Stomach (tissue), 9 donors: ENCODE results near the gene IFIT3. TPM values are rescaled to one million over a fixed set of nuclear protein-coding genes. Genes with fewer than 3 reads are reported as not detected.

Source experiments
- DNase-seq, 2 donors: peaks; one replicate each; pipeline versions ENCODE4 v3.0.0 to v3.0.0-alpha.2; 2013 to 2019
- H3K27ac ChIP-seq, 5 donors: fragments of 200-600 bp in 4 of 5; sonication (generic) in 4 of 5; one replicate each; pipeline ENCODE4 v1.5.1; 2013 to 2019; ENCODE audit warnings: mild to moderate bottlenecking in 1 of 5, moderate library complexity in 1 of 5
- H3K27me3 ChIP-seq, 3 donors: fragments of 200-600 bp; sonication (generic); one replicate each; pipeline ENCODE4 v1.5.1; 2017 to 2019; ENCODE audit warnings: mixed run types in 1 of 3
- H3K36me3 ChIP-seq, 4 donors: fragments of 200-600 bp; sonication (generic); 1 replicate in 3 of 4; 2 replicates in 1 of 4; pipeline ENCODE4 v1.5.1; 2016 to 2019
- H3K4me1 ChIP-seq, 4 donors: fragments of 200-600 bp; sonication (generic); one replicate each; pipeline ENCODE4 v1.5.1; 2016 to 2019
- H3K4me3 ChIP-seq, 4 donors: fragments of 200-600 bp; sonication (generic) in 3 of 4; one replicate each; pipeline ENCODE4 v1.5.1; 2016 to 2019; ENCODE audit warnings: mild to moderate bottlenecking in 1 of 4
- H3K9me3 ChIP-seq, 4 donors: fragments of 200-600 bp; sonication (generic); one replicate each; pipeline ENCODE4 v1.5.1; 2016 to 2019
- CTCF ChIP-seq, 7 experiments: fragments of 450-650 bp in 4 of 7; fragments of 200-600 bp in 3 of 7; sonication (generic) in 3 of 7; IDR thresholded peaks; one replicate each; pipeline ENCODE4 v1.5.1; 2016 to 2019; ENCODE audit warnings: antibody characterized with exemption in 7 of 7, control low read depth in 2 of 7, mild to moderate bottlenecking in 1 of 7
- EP300 ChIP-seq: sonication (generic); formaldehyde crosslinking; IDR thresholded peaks from one replicate; pipeline ENCODE4 v1.6.1; 2017; ENCODE audit warnings: antibody characterized with exemption
- POLR2A ChIP-seq, 4 donors: fragments of 450-650 bp; IDR thresholded peaks; one replicate each; pipeline ENCODE4 v1.6.1; 2016; ENCODE audit warnings: antibody characterized with exemption in 4 of 4, control low read depth in 2 of 4, mild to moderate bottlenecking in 1 of 4, moderate library complexity in 1 of 4
- POLR2AphosphoS5 ChIP-seq, 3 donors: sonication (generic); formaldehyde crosslinking; IDR thresholded peaks; one replicate each; pipeline ENCODE4 v1.6.1; 2016; ENCODE audit warnings: antibody characterized with exemption in 3 of 3
- WGBS, 5 donors: extraction: QIAGEN DNeasy Blood & Tissue Kit in 3 of 5; methylation state at CpG; one replicate each; pipeline versions ENCODE4 v1.1.5 to v1.1.7; 2013 to 2018; 5-methylcytosine and 5-hydroxymethylcytosine counted together
- intact Hi-C: fragments of 100-400 bp; cut with DNase I; formaldehyde crosslinking; loops from one replicate; pipeline ENCODE4 v1.15.1; 2023; ENCODE audit warnings: low total_unique reads
- polyA plus RNA-seq, 3 donors: library from polyadenylated mRNA; stranded (reverse); fragments of 200-250 nt; gene quantifications; one replicate each; pipeline ENCODE4 v1.2.3, GENCODE V29; 2013
- total RNA-seq, 5 donors: library from RNA; depleted of rRNA; stranded (reverse); fragments of >200 nt; gene quantifications; one replicate each; pipeline versions ENCODE4 v1.1.0 to v1.2.3, GENCODE V29; 2014 to 2016
- donor health status: healthy with polysubstance abuse.
- donor health status: Bipolar disorder and iron deficiency.
- donor health status: healthy.

IFIT3 gene
- total and polyA plus RNA-seq, 8 donors = 1.3 to 11.4 (median 6.9) TPM

DNA sequence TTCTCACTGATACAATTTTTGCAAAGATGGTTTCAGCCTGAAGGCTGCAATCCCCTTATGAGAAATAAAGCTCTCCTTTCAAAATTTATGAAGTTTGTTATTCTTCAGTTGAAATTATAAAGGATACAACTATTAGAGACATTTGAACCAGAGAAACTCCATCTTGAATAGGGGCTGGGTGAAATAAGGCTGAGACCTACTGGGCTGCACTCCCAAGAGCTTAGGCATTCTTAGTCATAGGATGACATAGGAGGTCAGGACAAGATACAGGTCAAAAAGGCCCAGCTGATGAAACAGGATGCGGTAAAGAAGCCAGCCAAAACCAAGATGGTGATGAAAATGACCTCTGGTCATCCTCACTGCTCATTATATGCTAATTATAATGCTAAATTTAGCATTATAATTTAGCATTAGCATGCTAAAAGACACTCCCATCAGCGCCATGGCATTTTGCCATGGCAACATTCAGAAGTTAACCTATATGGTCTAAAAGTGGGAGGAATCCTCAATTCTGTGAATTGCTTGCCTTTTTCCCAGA is 27.7 kb downstream of the IFIT3 start:
- TF ChIP-seq POLR2A (IDR thresholded peaks at IDR 0.05) (no peak), CTCF (IDR thresholded peaks at IDR 0.05) (no peak), EP300 (no peak)
- H3K27me3 ChIP-seq = no peaks in the 10 kb centered on the region
- H3K4me1 ChIP-seq = peaks cover 3 to 26% (median 20%) of the 10 kb centered on the region in 4 donors
- intact Hi-C loops = no loop called here
- H3K9me3 ChIP-seq = no peaks in the 10 kb centered on the region
- no peak overlapping the region for H3K4me3 ChIP-seq
- H3K36me3 ChIP-seq = no peaks in the 10 kb centered on the region
- H3K27ac ChIP-seq = no peak overlapping the region
- peak in 1 of 2 donors; percentile 37 for DNase-seq
- 89 to 98% (median 95%) methylated on average over 2 of the region's 2 CpGs for WGBS, 5 donors

- H3K9me3 ChIP-seq = no peaks in the 10 kb centered on the region
- DNase-seq = no peak
- H3K27ac ChIP-seq = no peak overlapping the region
- intact Hi-C loops = no loop called here
- no peaks in the 10 kb centered on the region for H3K27me3 ChIP-seq
- TF ChIP-seq POLR2A (IDR thresholded peaks at IDR 0.05) = no peak
- TF ChIP-seq POLR2AphosphoS5 (IDR thresholded peaks at IDR 0.05) = no peak
- no peak for TF ChIP-seq EP300
- no peak for TF ChIP-seq CTCF (IDR thresholded peaks at IDR 0.05)
- 44 to 78% (median 65%) methylated on average over 1 of the region's 1 CpG for WGBS, 5 donors
- H3K4me3 ChIP-seq = no peak overlapping the region
- peaks cover 0 to 10% (median 4%) of the 10 kb centered on the region in 4 donors for H3K4me1 ChIP-seq
- no peaks in the 10 kb centered on the region for H3K36me3 ChIP-seq
Observed at GRCh38 chr10:89357096-89357495, 29.3 kb downstream of the IFIT3 start.

DNA sequence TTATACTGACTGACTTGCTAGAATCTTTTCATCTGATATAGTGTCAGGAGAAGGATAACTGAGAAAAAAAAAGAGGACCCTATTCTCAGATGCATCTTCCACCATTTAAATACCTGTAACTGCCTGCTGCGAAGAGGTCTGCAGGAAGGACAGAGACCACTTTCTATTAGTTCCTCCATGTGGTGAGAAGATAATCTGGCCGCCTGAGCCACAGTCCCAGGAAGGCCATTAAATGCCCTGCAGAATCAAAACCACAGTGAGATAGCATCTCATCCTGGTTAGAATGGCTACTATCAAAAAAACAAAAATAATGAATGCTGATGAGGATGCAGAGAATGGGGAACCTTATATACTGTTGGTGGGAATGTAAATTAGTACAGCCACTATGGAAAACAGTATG is 30.2 kb downstream of the IFIT3 start:
- no peaks in the 10 kb centered on the region for H3K9me3 ChIP-seq
- H3K27ac ChIP-seq = no peak overlapping the region
- intact Hi-C loops = no loop called here
- peaks cover 0 to under 1% (median 0%) of the 10 kb centered on the region in 4 donors for H3K4me1 ChIP-seq
- H3K36me3 ChIP-seq = no peaks in the 10 kb centered on the region
- 70 to 90% (median 82%) methylated on average over 2 of the region's 2 CpGs for WGBS, 5 donors
- no peak for DNase-seq
- no peak for TF ChIP-seq POLR2A (IDR thresholded peaks at IDR 0.05)
- H3K4me3 ChIP-seq = no peak overlapping the region
- no peaks in the 10 kb centered on the region for H3K27me3 ChIP-seq

DNA sequence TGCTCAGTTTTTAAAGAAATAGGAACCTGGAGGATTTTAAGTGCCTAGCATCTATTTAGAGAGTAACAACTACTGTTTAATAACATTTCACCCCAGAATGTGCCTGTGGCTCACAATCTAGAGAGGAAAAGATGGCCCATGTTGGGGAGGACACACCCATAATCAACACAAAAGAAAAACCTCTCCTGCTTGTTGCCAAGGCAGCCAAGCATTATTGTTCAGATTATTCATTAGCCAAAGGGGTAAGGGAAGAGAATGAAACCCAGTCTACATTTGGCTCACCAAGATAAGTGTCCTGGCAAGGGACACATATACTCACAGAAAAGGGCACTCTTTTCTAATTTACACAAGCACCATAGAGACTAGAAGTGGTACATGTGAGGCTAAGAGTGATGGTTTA is 32.4 kb downstream of the IFIT3 start:
- Histone ChIP-seq H3K9me3 (no peaks in the 10 kb centered on the region), H3K4me1 (no peaks in the 10 kb centered on the region), H3K36me3 (no peaks in the 10 kb centered on the region), H3K27ac (no peak overlapping the region), H3K27me3 (no peaks in the 10 kb centered on the region), H3K4me3 (no peak overlapping the region)
- intact Hi-C loops = no loop called here
- TF ChIP-seq EP300 (no peak), CTCF (IDR thresholded peaks at IDR 0.05) (no peak)
- peak in 1 of 2 donors; percentile 60 for DNase-seq

GRCh38 chr10:89362929-89363328 is 35.1 kb downstream of the IFIT3 start:
- Histone ChIP-seq H3K4me3 (no peak overlapping the region), H3K4me1 (peaks cover 4 to 8% (median 6%) of the 10 kb centered on the region in 4 donors), H3K36me3 (no peaks in the 10 kb centered on the region), H3K9me3 (no peaks in the 10 kb centered on the region), H3K27ac (no peak overlapping the region), H3K27me3 (no peaks in the 10 kb centered on the region)
- DNase-seq = no peak
- TF ChIP-seq CTCF (IDR thresholded peaks at IDR 0.05) (no peak), POLR2AphosphoS5 (IDR thresholded peaks at IDR 0.05) (no peak), POLR2A (IDR thresholded peaks at IDR 0.05) (no peak), EP300 (no peak)
- intact Hi-C loops = no loop called here
